NCI-H2227 treated with DMSO at 0.1 percent for 48 hours (cell line): ENCODE measurements around the gene COL25A1.
"Not testable (repeated sequence)": the region's sequence is repeated elsewhere in the genome, so short reads cannot be mapped to it uniquely, and the experiment has no call there.

Source experiments
- DNase-seq: peaks from one replicate; lab custom pipeline; 2025; lab: John Stamatoyannopoulos, UW

The COL25A1 gene

GRCh38 chr4:108903464-108904221, 398.8 kb downstream of the COL25A1 start:
- no peak for DNase-seq

- DNase-seq = no peak
These were observed 399.7 kb downstream of the COL25A1 start for GRCh38 chr4:108902769-108903168.

GRCh38 chr4:108901291-108901690, 401.2 kb downstream of the COL25A1 start:
- DNase-seq = no peak

- no peak for DNase-seq
These were observed 402.4 kb downstream of the COL25A1 start for GRCh38 chr4:108900018-108900580.

- DNase-seq = no peak
These were observed 409.0 kb downstream of the COL25A1 start for GRCh38 chr4:108893468-108893867.

GRCh38 chr4:108891896-108892590, 410.4 kb downstream of the COL25A1 start:
- DNase-seq = no peak

- DNase-seq = no peak
These were observed 412.0 kb downstream of the COL25A1 start for GRCh38 chr4:108890484-108890881.

GRCh38 chr4:108889696-108890483, 412.6 kb downstream of the COL25A1 start:
- no peak for DNase-seq

- DNase-seq = no peak
These were observed 413.7 kb downstream of the COL25A1 start for GRCh38 chr4:108888769-108889168.

GRCh38 chr4:108887034-108887433, 415.4 kb downstream of the COL25A1 start:
- DNase-seq = no peak

GRCh38 chr4:108885211-108885610, 417.2 kb downstream of the COL25A1 start:
- no peak for DNase-seq

GRCh38 chr4:108884596-108884995, 417.9 kb downstream of the COL25A1 start:
- DNase-seq = no peak

- DNase-seq = no peak
These were observed 420.5 kb downstream of the COL25A1 start for GRCh38 chr4:108881986-108882385.

GRCh38 chr4:108881190-108881589, 421.3 kb downstream of the COL25A1 start:
- no peak for DNase-seq

GRCh38 chr4:108878806-108879205, 423.7 kb downstream of the COL25A1 start:
- no peak for DNase-seq

- DNase-seq = no peak
These were observed 424.6 kb downstream of the COL25A1 start for GRCh38 chr4:108877821-108878220.

- DNase-seq = no peak
These were observed 427.7 kb downstream of the COL25A1 start for GRCh38 chr4:108874806-108875205.

GRCh38 chr4:108869970-108870369, 432.5 kb downstream of the COL25A1 start:
- DNase-seq = not testable (repeated sequence)

- no peak for DNase-seq
These were observed 433.7 kb downstream of the COL25A1 start for GRCh38 chr4:108868606-108869227.

- no peak for DNase-seq
These were observed 435.0 kb downstream of the COL25A1 start for GRCh38 chr4:108867476-108867875.

- no peak for DNase-seq
These were observed 441.1 kb downstream of the COL25A1 start for GRCh38 chr4:108861334-108861733.

GRCh38 chr4:108854786-108855185, 447.7 kb downstream of the COL25A1 start:
- DNase-seq = no peak
